Left lung (tissue), 10 donors: ENCODE measurements around the gene EEA1. TPM values are rescaled to one million over a fixed set of nuclear protein-coding genes. Genes with fewer than 3 reads are reported as not detected.

Source experiments
- ATAC-seq: fragments of 200-7000 bp; cut with Tn5 transposase; one replicate; pipeline ENCODE4 v1.9.1; 2020; ENCODE audit warnings: moderate library complexity
- DNase-seq, 4 donors: peaks; one replicate each; pipeline ENCODE4 v3.0.0-alpha.2; 2013 to 2020
- H3K27ac ChIP-seq, 2 donors: fragments of 200-600 bp; sonication (generic) in 1 of 2; one replicate each; pipeline versions ENCODE4 v1.5.0 to v1.8.0; 2020 to 2021
- H3K27me3 ChIP-seq, 2 donors: fragments of 200-600 bp; sonication (generic) in 1 of 2; one replicate each; pipeline versions ENCODE4 v1.5.0 to v1.8.0; 2020 to 2021
- H3K36me3 ChIP-seq, 2 donors: fragments of 200-600 bp; sonication (generic) in 1 of 2; one replicate each; pipeline versions ENCODE4 v1.5.0 to v1.8.0; 2020 to 2021
- H3K4me1 ChIP-seq, 2 donors: fragments of 200-600 bp; one replicate each; pipeline ENCODE4 v1.8.0; 2021
- H3K4me3 ChIP-seq, 2 donors: fragments of 200-600 bp; sonication (generic) in 1 of 2; one replicate each; pipeline versions ENCODE4 v1.5.0 to v1.8.0; 2020 to 2021; ENCODE audit warnings: mild to moderate bottlenecking in 1 of 2
- H3K9me3 ChIP-seq, 2 donors: fragments of 200-600 bp; sonication (generic) in 1 of 2; one replicate each; pipeline versions ENCODE4 v1.5.0 to v1.8.0; 2020 to 2021
- intact Hi-C, 2 donors: fragments of 100-400 bp; cut with DNase I; formaldehyde crosslinking; loops; one replicate each; pipeline versions ENCODE4 v1.11.2 to v1.14.2; 2022
- polyA plus RNA-seq, 6 donors: library from polyadenylated mRNA; unstranded; fragments of 120-200 nt; gene quantifications; one replicate each; pipeline ENCODE4 v1.2.1, GENCODE V29; 2013; ENCODE audit not compliant: insufficient read length in 6 of 6
- total RNA-seq, 2 donors: library from RNA; stranded (reverse); fragmentation: NEBNext Ultra II Directional; extraction: Animal tissue kit (Norgen Biotek cat#: 25700); gene quantifications; one replicate each; pipeline ENCODE4 v1.2.1, GENCODE V29; 2021
- TF ChIP-seq, protein P1 (sequence below), 2 donors: fragments of 200-600 bp; sonication (generic) in 1 of 2; IDR thresholded peaks; one replicate each; pipeline versions ENCODE4 v1.5.0 to v1.8.0; 2021; ENCODE audit warnings: antibody characterized with exemption in 2 of 2
- donor health status: DM: no; HTN: yes; CAD: no.
- donor health status: DM: no; HTN: no; CAD: no.

EEA1 gene
- total and polyA plus RNA-seq, 8 donors = 15.8 to 34.6 (median 20.4) TPM

DNA sequence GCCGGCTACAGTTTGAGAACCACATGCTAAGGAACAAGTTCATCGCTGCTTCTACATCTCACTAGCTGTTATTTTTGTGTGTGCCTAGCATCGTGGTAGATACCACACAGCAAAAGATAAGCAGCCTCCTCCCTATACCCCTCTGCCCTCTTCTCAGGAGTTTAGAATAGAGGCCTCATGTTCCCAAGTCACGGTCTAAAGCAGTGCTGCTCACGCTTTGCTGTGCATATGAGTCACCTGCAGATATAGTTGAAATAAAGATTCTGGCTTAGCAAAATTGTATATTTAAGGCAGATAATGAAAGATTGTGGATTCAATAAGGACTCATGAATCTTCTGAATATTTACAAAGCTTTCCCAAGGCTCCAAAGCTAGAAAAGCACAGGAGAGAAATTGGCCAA is 198.3 kb downstream of the EEA1 start:
- no peak for ATAC-seq
- TF ChIP-seq, protein P1, sequence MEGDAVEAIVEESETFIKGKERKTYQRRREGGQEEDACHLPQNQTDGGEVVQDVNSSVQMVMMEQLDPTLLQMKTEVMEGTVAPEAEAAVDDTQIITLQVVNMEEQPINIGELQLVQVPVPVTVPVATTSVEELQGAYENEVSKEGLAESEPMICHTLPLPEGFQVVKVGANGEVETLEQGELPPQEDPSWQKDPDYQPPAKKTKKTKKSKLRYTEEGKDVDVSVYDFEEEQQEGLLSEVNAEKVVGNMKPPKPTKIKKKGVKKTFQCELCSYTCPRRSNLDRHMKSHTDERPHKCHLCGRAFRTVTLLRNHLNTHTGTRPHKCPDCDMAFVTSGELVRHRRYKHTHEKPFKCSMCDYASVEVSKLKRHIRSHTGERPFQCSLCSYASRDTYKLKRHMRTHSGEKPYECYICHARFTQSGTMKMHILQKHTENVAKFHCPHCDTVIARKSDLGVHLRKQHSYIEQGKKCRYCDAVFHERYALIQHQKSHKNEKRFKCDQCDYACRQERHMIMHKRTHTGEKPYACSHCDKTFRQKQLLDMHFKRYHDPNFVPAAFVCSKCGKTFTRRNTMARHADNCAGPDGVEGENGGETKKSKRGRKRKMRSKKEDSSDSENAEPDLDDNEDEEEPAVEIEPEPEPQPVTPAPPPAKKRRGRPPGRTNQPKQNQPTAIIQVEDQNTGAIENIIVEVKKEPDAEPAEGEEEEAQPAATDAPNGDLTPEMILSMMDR (IDR thresholded peaks at IDR 0.05) = no peak
- no peak for DNase-seq
- no peak overlapping the region for H3K27ac ChIP-seq
- peaks cover 0 to 6% of the 10 kb centered on the region in 2 donors for H3K4me1 ChIP-seq
- no peaks in the 10 kb centered on the region for H3K36me3 ChIP-seq
- no peaks in the 10 kb centered on the region for H3K9me3 ChIP-seq
- H3K27me3 ChIP-seq = no peaks in the 10 kb centered on the region
- intact Hi-C loops = no loop called here
- H3K4me3 ChIP-seq = no peak overlapping the region

DNA sequence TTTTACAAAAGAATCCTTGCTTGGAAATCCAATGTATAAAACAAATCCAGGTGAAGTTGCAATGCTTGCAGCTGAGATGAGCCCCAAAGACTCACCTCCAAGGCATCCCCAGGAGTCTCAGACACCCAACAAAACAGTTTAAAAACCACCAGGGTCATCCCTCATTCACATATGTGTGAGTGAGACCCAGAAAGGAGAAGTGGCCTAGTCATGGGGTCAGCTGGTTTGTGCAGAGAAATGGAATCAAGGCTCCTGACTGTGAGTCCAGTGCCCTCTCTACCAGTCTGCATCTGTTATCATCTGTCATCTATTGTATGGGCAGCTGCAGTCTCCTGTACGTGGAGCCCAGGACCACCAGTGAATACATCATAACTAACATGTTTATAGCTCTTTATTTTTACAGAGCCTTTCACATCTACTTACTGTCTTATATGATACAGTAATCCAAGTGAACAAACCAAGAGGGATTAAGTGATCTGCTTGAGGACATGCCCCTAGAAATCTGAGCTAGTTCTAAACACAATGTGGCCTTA is 199.3 kb downstream of the EEA1 start:
- peak; percentile 37 for ATAC-seq
- TF ChIP-seq, protein P1 (IDR thresholded peaks at IDR 0.05) = no peak

DNA sequence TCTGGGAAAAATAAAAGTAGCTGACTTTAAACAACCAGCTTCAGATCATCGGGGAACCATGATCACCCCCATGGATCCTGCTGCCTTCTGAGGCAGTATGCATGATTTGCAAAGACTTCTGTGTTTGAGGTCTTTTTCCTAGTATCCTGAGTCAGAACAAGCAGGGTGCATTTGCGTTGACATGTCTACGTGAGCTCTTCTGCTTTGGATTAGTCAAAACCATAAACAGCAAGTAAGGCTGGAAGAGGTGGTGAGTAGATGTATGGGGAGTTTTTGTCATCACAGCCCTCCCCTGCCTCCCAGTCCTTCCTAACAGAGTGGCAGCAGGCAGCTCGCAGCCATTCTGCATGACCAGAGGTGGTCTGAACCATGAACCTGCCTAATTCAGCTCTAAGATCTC is 202.2 kb downstream of the EEA1 start:
- Histone ChIP-seq H3K36me3 (no peaks in the 10 kb centered on the region), H3K27me3 (no peaks in the 10 kb centered on the region), H3K27ac (no peak overlapping the region), H3K9me3 (peaks cover 0 to 11% of the 10 kb centered on the region in 2 donors), H3K4me3 (no peak overlapping the region), H3K4me1 (no peaks in the 10 kb centered on the region)
- DNase-seq (no peak), ATAC-seq (no peak)
- TF ChIP-seq, protein P1 (IDR thresholded peaks at IDR 0.05) = no peak
- intact Hi-C loops = no loop called here

More for the DNA sequence above, 199.3 kb downstream of the EEA1 start:
- Histone ChIP-seq H3K4me1 (no peaks in the 10 kb centered on the region), H3K36me3 (no peaks in the 10 kb centered on the region), H3K4me3 (no peak overlapping the region), H3K9me3 (peaks cover 0 to 2% of the 10 kb centered on the region in 2 donors), H3K27ac (no peak overlapping the region), H3K27me3 (no peaks in the 10 kb centered on the region)
- no peak for DNase-seq
- intact Hi-C loops = no loop called here

DNA sequence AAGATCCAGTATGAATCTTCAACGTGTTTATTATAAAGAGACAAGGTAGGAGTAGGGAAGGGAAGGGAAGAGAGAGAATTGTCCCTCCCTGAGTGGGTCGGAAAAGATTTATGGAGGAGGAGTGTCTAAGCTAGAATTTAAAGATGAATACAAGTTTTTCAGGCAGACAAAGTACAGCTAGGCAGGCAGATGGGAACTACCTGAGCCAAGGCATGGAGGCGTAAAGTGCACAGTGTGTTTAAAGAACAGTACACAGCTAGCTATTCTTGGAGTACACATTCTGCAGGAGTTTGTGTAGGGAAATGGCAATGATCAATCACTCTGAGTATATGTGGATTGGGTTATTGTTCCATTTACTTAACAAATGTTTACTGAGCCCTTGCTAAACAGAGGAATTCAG is 206.2 kb downstream of the EEA1 start:
- H3K36me3 ChIP-seq = no peaks in the 10 kb centered on the region
- no peaks in the 10 kb centered on the region for H3K27me3 ChIP-seq
- no peak overlapping the region for H3K27ac ChIP-seq
- ATAC-seq = no peak
- intact Hi-C loops = no loop called here
- TF ChIP-seq, protein P1 (IDR thresholded peaks at IDR 0.05) = no peak
- H3K4me3 ChIP-seq = no peak overlapping the region
- peaks cover 0 to 11% of the 10 kb centered on the region in 2 donors for H3K9me3 ChIP-seq
- no peak for DNase-seq
- H3K4me1 ChIP-seq = peaks cover 0 to 2% of the 10 kb centered on the region in 2 donors

DNA sequence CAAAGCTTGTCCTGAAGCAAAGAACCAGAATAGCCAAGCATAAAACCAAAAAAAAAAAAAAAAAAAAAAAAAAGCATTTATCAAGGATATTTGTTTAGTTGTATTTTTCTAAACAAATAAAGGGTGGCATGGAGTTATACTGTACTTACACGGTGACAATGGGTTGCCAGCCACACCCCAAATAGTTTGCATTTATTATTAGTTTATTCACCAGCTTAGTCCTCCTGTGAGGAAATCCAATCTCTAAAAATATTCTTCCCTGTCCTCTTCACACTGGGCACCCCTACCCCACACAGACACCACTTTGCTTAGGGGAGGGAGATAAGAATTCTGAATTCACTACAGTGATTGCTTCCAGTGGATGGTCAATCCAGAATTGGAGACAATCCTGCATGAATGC is 207.4 kb downstream of the EEA1 start:
- intact Hi-C loops = no loop called here
- Histone ChIP-seq H3K27ac (no peak overlapping the region), H3K36me3 (no peaks in the 10 kb centered on the region), H3K27me3 (no peaks in the 10 kb centered on the region), H3K4me3 (no peak overlapping the region), H3K9me3 (peaks cover 0 to 11% of the 10 kb centered on the region in 2 donors), H3K4me1 (peaks cover 0 to 10% of the 10 kb centered on the region in 2 donors)
- TF ChIP-seq, protein P1 (IDR thresholded peaks at IDR 0.05) = no peak
- no peak for DNase-seq
- ATAC-seq = no peak
